ENCODE results near the gene TMEM43. TPM values are rescaled to one million over a fixed set of nuclear protein-coding genes. Genes with fewer than 3 reads are reported as not detected.

Gene TMEM43
- total and polyA plus RNA-seq, 2 of the 8 experiments (the other 6 are each of a cell fraction or from before 2014, with no cell fraction given), result 27.0 to 33.7 TPM

- TF ChIP-seq ATF2 (IDR thresholded peaks at IDR 0.05; ENCODE audit: low read length) (no peak), CEBPB (IDR thresholded peaks at IDR 0.05; ENCODE audit: low read depth, low read length) (no peak), SIRT6 (IDR thresholded peaks at IDR 0.05; ENCODE audit: low read length) (no peak), GABPA (IDR thresholded peaks at IDR 0.05; ENCODE audit: borderline replicate concordance, insufficient read depth, low read length) (no peak), NANOG (IDR thresholded peaks at IDR 0.05; ENCODE audit: insufficient read depth, low read depth, low read length, poor library complexity, severe bottlenecking) (no peak)
These were observed 1.3 kb upstream of the TMEM43 start (continued) for GRCh38 chr3:14123308-14124222.
